Keratinocyte (primary cell): ENCODE results near the gene EIF1AD.

Experiments
- CTCF ChIP-seq, 3 experiments: IDR thresholded peaks in 1 of 3; conservative IDR thresholded peaks in 1 of 3; optimal IDR thresholded peaks in 1 of 3; 2 replicates in 2 of 3; 3 replicates in 1 of 3; pipeline versions ENCODE3 to v1.5.1; 2011; ENCODE audit warnings: low read length in 3 of 3, mild to moderate bottlenecking in 3 of 3, moderate library complexity in 2 of 3, control low read depth in 1 of 3, inconsistent platforms in 1 of 3; ENCODE audit not compliant: insufficient read depth in 2 of 3; ENCODE audit errors: extremely low read depth in 1 of 3
- EZH2 ChIP-seq: IDR thresholded peaks from one replicate; pipeline ENCODE4 v1.6.1; 2012; ENCODE audit warnings: inconsistent platforms, mild to moderate bottlenecking, low read length, moderate library complexity

GRCh38 chr11:65973439-65974110 is 28.4 kb downstream of the EIF1AD start:
- TF ChIP-seq CTCF (optimal IDR thresholded peaks at IDR 0.05 in 1 of 3, IDR thresholded peaks at IDR 0.05 in 1 of 3, conservative IDR thresholded peaks at IDR 0.05 in 1 of 3; ENCODE audit: extremely low read depth in 1 of 3, insufficient read depth in 2 of 3, low read length in 3 of 3): no peak
- no peak for TF ChIP-seq EZH2
